Suprapubic skin (tissue), 4 donors: ENCODE data around the gene INPP5A.

Experiments used
- CTCF ChIP-seq, 2 donors: fragments of 200-600 bp in 1 of 2; fragments of 450-650 bp in 1 of 2; sonication (generic) in 1 of 2; IDR thresholded peaks; one replicate each; pipeline ENCODE4 v1.5.1; 2016 to 2019; ENCODE audit warnings: antibody characterized with exemption in 2 of 2, mild to moderate bottlenecking in 1 of 2, moderate library complexity in 1 of 2
- EP300 ChIP-seq: sonication (generic); formaldehyde crosslinking; IDR thresholded peaks from one replicate; pipeline ENCODE4 v1.6.1; 2017; ENCODE audit warnings: antibody characterized with exemption
- POLR2A ChIP-seq, 2 donors: fragments of 450-650 bp; IDR thresholded peaks; one replicate each; pipeline ENCODE4 v1.6.1; 2017; ENCODE audit warnings: antibody characterized with exemption in 2 of 2, mild to moderate bottlenecking in 2 of 2, moderate library complexity in 2 of 2
- POLR2AphosphoS5 ChIP-seq, 3 donors: sonication (generic); formaldehyde crosslinking; IDR thresholded peaks; one replicate each; pipeline ENCODE4 v1.6.1; 2017; ENCODE audit warnings: antibody characterized with exemption in 3 of 3

GRCh38 chr10:132802048-132802447 is 264.5 kb downstream of the INPP5A start:
- TF ChIP-seq CTCF (IDR thresholded peaks at IDR 0.05) (no peak), EP300 (no peak), POLR2A (IDR thresholded peaks at IDR 0.05) (no peak), POLR2AphosphoS5 (IDR thresholded peaks at IDR 0.05) (no peak)
